ENCODE data around the gene MIA.

GRCh38 chr19:40755791-40756190 is 19.5 kb upstream of the MIA start:
- TF ChIP-seq, protein P1, sequence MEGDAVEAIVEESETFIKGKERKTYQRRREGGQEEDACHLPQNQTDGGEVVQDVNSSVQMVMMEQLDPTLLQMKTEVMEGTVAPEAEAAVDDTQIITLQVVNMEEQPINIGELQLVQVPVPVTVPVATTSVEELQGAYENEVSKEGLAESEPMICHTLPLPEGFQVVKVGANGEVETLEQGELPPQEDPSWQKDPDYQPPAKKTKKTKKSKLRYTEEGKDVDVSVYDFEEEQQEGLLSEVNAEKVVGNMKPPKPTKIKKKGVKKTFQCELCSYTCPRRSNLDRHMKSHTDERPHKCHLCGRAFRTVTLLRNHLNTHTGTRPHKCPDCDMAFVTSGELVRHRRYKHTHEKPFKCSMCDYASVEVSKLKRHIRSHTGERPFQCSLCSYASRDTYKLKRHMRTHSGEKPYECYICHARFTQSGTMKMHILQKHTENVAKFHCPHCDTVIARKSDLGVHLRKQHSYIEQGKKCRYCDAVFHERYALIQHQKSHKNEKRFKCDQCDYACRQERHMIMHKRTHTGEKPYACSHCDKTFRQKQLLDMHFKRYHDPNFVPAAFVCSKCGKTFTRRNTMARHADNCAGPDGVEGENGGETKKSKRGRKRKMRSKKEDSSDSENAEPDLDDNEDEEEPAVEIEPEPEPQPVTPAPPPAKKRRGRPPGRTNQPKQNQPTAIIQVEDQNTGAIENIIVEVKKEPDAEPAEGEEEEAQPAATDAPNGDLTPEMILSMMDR (IDR thresholded peaks at IDR 0.05; ENCODE audit: low read length) = no peak
- TF ChIP-seq EZH2 (optimal IDR thresholded peaks at IDR 0.05; ENCODE audit: low read depth, low read length) (no peak), EZH2phosphoT487 (IDR thresholded peaks at IDR 0.05; ENCODE audit: low read length) (no peak)

All from MM.1S (cell line).